IPS-NIHi7 (cell line): Measurements from ENCODE around the gene NR2F1.

ENCODE experiments used
- DNase-seq: peaks from one replicate; pipeline ENCODE4 v3.0.0; 2012; ENCODE audit warnings: mixed read lengths; ENCODE audit errors: extremely low spot score

The NR2F1 gene

DNA sequence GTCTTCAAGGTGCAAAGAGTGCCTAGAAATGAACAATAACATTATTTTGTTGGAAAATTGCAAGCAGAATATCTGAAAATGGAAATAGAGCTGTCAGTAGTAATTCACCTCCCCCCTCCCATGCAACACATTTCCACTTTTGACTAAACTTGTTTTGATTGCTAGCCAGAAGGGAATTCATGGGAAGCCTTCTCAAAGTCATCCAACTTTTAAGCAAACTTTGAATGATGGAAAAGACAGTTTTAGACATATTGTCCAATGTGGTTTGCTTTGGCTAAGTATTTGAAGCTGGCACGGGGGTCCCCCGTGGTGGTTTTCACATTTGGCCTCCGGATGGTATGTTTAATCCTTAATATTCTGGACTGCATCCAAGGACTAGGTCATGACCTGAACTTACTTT lies 7.5 kb downstream of the NR2F1 start:
- no peak for DNase-seq

DNA sequence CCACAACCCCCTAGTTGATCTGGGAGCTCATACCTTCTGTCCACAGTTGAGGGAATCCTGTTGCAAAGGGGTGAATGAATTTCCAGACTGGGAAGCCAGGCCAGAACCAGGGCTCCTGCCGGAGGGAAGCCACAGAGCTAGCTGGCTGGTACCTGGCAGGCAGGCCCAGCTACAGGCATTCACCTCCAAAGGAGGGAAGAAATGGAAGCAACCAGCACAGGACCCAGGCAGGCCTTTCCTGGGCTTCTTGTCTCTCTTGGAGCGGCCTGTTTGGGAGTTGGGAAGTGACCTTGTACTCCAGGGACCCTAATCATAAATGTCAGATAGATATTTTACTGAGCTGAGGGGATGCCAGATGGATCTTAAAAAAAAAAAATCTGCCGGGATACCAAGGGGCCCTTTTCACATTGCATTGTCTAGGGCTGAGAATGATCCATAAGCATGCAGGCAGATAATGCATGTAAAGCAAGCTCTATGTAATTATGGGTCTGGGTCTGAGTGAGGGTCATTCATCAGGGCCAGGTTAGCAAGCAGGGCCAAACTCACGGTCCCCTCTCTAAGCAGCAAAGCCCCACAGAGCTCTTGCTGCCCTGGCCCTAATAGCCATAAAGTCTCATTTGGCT lies 8.4 kb downstream of the NR2F1 start:
- DNase-seq = no peak

DNA sequence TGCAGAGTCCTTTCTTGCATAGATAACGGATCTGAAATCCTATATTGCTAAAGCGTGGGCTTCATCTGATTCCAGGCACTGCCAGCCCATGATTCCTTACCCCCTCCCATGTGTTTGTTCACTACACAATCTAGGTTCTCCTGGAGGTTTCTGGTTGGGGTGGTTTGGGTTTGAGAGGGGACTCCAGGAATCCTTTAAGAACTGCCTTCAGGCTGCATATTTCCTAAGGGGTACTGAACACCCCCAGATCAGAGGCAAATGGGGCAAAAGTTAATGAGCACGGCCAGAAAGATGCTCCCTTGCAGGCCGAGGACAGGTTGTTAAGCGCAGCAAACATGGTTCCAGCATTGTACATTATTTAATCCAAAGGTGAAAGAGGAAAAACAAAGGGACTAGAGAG lies 9.9 kb downstream of the NR2F1 start:
- no peak for DNase-seq

DNA sequence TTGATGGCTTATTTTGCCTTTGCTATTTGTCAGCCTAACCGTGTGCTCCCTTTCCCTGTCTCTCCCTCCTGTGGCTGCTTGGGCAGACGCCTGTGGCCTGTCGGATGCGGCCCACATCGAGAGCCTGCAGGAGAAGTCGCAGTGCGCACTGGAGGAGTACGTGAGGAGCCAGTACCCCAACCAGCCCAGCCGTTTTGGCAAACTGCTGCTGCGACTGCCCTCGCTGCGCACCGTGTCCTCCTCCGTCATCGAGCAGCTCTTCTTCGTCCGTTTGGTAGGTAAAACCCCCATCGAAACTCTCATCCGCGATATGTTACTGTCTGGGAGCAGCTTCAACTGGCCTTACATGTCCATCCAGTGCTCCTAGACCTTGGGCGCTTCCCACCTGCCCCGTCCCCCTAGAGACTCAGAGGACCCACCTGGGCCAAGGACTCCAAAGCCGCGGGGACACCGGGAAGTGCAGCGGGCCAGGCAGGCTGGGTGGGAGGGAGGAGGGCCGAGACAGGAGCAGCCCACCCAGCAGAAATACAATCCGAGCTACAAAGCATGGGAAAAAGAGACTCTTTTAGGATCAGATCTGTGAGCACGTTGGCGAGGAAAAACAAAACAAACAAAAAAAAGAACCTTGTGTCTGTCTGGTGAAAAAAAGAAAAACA lies 10.6 kb downstream of the NR2F1 start:
- no peak for DNase-seq

DNA sequence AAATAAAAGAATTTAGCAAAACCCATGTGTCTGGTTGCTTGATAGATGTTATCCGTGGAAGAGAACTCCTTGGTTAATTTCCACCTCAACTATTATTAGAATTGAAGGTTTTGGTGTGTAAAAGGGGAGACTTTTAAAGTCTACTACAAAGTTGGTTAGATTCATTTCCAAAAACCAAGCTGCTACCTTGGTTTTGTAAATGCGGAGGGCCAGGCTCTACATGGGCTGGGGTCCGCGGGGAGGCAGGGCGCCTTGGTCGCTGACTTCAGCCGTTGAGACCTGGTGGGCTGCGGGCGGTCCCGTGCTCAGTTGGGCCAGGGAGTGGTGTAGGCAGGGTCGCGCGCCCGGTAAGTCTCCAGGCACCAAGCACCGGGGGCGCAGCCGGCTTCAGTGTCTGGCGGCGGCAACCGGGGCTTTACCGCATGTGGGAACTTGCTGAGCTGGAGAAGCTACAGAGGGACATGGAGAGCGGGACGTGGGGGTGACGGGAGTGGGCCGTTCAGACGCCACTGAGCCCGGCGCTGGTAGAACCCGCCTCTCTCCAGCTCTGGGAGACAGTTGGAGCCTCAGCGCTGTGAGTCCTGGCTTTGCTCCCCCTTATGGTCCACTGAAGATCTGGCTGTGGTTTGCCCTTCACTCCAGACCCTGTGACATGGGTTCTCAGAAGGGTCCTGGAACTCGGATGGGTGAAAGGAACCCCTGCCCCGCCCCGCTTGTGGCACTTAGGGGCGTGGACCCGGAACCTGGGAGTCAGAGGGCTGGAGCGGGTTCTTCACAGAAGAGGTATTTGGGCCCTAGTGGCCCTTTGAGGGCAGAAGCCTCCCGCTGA lies 11.8 kb downstream of the NR2F1 start:
- no peak for DNase-seq

DNA sequence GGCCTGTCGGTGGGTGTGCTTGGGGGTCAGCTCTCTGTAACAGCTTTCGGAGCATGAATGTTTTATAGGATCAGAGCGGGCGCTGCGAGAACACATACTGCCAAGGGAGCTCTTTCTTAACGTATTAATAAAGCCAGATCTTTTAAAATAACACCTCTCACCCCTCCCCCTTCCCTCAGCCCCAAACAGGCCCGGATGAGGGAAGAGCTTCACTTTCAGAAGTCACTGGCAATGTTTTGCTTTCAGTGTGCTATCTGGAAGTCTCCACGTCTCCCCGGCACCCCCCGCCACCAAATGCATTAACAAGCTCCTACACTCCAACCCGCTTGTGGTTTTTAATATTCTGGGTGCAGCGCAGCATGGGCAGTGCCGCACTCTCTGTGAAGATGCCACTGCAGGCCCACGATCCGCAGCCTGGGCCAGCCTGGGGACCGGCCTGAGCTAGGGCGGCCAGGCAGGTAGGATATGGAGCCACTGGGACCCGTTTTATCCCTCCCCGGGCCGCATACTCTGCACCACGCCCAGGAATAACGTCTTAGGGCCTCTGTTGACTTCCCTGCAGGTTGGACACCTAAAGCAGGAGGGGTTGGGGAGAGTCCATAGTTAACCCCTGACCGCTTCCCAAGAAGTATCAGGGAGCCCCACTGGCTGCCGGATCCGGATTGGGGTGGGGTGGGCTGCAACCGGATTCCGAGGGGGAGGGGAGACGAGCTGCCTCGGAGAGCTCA lies 12.6 kb downstream of the NR2F1 start:
- DNase-seq = no peak

DNA sequence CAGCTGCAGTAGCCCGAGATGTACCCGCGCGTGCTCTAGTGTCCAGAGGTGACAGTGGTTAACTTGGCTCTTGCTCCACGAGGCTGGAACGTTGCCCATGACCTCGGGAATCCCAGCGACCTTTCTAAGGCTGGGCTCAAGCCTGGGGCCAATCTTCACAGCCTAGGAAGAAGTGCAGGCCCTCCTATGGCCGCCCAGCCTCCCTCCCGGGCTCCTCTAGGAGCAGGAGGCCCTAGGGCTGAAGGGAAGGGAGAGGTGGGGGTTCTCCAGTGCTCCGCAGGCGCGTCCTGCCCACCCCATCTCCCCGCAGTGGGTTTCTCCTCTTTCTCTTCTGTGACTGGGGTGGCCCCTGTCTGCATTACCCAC lies 13.3 kb downstream of the NR2F1 start:
- no peak for DNase-seq

DNA sequence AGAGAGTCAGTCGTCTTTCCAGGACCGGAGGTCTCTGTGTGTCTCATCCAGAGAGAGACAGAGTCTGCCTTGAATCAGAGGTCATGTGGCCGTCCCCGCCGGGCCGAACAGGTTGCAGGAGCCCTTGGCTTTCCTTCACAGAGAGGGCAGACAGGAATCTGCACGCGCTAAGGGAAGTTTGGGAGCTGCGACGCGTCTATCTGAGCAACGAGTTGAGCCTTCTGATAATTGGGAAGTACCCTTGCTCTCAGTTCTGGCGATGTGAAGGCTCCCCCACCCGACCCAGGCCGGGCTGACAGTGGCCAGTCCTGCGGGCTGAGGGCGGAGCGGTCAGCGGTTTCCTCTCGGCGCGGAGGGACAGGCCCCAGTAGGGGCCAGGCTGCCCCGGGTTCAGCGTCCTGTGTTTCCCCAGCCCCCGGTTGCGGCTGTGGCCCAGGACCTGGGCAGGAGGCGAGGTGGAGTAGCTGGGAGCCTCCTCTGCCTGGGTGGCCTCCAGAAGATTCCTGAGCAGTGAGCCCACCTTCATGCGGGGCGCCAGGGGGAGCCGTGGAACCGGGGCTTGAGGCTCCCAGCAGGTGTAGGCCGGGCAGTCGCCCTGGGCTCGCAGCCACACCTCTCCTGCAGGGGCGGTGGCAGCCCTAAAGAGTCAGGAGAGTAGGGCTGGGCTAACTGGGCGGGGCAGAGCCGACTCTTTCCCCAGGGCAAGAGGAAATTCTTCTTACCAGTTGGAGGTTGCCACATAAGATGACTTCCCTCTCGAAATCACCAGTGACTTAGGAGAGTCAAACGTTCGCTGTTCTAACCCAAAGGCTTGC lies 13.9 kb downstream of the NR2F1 start:
- DNase-seq = peak; percentile 77

DNA sequence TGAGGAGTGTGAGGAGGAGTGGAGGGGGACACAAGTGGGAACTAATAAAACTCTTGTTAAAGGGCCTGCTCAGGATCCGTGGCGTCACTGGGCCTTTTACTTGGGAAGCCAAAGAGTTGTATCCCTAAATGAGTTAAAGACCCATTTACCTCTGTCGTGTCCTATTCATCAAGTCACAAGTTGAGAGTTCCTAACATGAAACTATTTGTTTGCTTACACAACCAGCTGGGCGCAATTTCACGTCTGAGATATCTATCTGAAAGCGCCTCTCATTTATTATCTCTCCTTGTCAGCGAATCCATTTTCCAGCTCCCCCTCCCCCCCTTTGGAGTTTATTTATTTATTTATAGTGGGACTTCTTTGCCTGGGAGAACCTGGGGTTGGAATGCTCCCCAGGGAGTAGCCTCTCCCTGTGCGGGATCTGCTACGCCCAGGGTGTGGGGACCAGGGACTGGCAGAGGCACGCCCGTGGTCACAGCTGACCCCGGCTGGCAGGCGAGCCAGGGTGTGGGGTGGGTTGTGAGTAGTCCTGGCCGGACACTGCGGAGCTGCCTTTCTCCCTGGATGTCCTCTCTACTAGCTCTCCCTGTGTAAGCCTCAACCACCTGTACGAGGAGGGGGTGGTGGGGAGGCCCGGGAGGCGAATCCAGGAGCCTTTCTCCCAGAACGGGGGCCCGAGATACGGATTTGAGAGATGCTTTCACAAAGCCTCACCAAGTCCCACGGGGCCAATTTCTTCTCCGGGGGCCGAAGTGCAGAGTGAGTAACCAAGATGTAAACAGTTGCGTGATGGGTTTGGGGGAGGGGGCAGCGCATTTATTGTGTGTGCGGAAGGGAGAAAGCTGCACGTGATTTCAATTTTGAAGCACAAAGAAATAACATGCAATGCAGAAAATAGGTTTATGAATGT lies 15.3 kb downstream of the NR2F1 start:
- DNase-seq = no peak

DNA sequence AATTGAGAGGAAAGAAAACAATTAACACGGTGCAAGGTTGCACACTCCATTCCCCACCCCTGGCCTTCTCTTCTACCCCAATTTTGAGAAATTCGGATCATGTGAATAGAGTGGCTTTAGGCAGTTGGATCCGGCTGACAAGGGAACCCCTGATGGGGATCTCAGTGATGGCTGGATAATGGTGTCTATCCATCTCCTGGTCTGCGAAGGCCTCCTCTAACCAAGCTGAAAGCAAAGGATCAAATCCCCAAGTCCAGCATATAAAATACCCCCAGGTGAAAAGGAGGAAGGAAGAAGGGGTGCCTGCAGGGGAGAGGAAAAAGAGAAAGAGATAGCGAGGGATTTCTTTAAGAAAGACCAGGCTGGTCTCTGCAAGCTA lies 16.0 kb downstream of the NR2F1 start:
- DNase-seq = no peak

DNA sequence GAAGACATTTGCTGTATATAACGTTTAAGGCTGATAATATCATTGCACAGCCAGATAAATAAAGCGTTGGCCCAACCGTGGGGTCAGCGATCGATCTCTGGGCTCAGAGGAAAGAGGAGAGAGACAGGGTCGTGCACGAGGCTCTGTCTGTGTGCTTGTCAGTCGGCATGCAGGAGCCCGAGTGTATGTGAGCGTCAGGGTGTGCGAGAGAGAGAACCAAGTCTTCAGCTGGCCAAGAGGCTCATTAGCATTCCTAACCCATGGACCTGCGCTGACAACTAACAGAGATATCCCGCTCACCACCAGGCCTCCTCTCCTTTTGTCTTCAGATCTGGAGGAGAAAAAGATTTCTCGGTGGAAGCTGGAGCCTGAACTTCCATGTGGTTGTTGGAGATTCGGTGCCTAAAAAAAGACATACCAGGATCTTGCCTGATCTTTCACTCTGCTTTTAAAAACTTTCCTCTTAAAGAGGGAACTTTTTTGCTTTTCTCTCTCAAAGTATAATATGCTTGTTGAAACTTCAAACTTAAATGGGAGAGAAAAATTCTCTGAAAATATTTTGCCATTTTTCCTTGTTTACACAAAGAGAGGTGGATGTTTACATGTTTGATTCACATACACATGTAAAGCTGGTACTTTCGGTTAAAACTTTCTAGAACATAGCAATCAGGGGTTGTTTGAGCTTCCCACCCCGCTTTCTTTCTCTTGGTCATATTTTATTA lies 16.5 kb downstream of the NR2F1 start:
- DNase-seq = peak; percentile 51

DNA sequence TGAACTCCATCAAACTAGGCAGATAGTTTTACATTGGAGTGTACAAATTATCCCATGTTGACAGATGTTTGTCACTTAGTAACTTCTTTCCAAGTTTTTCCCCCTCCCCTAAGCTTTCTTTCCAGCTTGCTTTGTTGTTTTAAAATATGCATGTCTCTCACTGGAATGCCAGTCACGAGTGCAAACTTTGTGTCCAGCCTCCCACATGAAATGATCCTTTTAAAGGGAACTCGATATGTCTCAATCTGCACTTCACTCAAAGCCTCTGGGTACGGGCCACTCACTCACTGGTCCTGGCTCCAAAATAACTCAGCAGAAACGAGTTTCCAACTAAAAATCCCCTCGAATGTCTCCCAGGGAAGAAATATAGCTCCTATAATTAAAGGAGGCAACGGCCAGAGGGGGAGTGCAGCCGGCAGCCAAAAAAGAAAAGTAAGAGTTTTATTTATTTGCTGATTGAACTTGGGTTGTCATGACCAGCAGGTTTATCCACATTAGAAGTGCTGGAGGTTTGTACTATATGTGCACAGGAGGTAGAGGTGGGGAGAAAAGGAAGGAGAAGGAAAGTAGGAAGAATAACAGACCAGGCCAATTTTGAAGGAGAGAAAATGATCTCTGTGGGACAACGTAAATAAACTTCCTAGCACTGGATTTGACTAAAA lies 17.5 kb downstream of the NR2F1 start:
- DNase-seq = no peak

DNA sequence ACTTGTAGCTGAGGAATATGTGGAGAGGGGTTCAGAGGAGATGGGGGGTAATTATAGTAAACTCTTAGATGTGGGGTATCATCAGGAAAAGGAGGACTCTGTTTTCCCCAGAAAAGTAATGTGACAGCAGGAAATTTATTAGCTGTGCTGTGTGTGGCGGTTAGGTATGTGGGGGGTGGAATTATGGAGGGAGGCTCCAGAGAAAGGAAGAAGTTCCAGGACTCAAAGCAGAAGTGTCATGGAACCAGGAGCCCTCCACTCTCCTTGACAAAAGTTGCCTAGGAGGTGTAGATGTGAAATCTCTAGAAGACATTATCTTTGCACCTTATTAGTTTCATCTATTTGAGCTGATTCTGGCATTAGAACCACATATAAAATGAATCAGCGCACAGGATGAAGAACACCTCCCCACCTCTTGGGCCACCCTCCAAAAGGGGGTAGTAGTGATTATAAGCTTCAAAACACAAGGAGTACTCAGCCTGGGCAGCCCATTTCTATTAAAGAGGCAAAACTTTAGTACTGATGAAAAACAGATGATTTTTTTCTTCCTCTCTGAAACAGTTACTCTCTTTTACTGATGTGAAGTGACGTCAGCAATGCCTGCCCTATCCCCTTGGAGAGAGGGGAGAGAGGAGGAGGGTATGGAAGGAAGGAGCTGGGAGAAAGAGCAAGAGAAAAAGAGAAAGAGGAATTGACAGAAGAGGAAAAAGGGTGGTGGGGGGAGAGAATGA lies 18.2 kb downstream of the NR2F1 start:
- no peak for DNase-seq

DNA sequence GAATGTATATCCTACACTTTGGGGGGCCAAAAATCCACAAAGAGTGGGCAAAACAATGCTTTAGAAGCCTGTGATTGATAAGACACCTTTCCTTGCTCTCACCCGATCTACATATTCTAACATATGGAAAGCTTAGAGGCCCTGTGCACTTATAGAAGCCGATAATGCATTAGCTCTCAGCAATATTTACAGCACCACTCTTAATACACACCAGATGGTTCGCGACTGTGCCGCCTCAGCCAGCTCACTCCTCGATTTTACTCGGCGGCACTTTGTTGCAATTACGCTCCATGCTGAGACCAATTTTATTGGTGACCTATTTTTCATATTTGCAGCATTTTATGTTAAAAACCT lies 18.8 kb downstream of the NR2F1 start:
- DNase-seq = no peak

DNA sequence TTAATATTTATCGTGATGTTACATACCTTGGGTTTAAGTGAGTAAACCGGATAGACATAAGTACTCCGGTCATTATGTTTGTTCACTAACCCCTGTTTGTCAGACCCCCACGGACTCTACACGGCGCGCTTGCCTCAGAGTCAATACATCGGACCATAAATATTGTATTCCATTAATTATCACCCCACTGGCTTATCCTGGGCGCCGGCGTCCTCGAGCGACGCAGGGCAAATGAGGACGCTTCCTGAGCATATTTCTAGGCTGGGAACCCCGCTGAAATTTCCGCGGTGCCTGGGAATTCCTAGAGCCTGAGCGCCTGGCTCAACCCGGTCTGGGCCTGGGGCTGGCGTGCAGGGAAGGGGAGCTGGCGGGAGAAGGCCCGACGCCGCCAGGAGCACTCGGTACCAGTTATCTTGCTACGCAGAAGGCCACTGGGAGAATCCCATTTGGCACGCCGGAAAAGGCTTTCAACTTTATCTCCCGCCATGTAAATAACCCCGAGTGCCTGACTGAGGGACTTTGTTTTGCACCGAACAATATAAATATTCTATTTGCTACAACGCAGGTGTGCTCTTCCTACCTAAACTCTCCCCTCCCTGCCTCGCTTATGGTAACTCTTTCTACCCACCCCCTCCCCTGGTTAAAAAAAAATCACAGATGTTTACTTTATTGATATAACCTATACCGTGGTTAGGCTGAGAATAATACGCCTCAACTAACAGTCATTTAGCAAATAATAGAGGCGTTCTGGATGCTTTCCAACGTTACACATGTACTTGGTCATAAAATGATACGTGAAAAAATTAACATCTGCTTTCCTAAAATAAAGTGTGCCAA lies 19.4 kb downstream of the NR2F1 start:
- DNase-seq = peak; percentile 66

DNA sequence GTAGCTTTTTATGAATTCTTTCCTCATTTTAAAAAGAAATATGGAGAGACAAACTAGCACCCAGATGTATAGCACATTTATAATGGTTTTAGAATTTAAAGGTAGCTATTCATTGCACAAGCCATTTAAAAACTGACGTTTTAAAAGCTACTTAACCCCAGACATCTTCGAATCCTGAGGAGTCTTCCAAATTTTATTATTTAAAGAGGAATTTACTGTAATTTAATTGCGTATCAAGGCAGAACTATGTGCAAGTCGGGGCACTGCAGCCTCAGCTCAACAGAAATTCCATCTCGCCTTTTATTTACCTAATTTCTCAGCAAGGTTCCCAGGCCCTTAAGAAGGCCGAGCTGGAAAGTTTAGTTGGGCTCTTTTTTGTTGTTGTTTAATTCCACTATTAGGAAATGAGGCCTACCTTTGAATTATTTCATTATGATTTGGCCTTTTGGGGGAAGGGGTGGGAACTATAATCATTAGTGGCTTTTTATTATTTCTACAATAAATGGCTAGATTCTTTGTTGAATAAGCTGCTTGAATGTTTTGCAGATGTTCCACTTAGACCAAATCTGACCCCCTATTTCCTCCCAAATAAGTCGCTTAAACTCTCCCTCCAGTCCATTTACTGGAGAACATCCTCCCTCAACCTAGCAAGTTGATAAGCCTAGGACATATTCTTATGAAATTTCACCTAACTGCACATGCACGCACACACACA lies 20.2 kb downstream of the NR2F1 start:
- DNase-seq = no peak
